Stimulated activated CD4-positive, alpha-beta T cell treated with anti-CD3 and anti-CD28 coated beads, Interleukin-1b, Interleukin-23, amount 100 ng/mL, for 1 hour (primary cell): ENCODE measurements around the gene P2RY13.

ENCODE experiments used
- DNase-seq, 2 donors: peaks; one replicate each; pipeline ENCODE4 v3.0.0-alpha.2; 2020; ENCODE audit warnings: low read depth in 2 of 2

The P2RY13 gene

GRCh38 chr3:151320131-151320530, 9.2 kb downstream of the P2RY13 start:
- DNase-seq: no peak

DNA sequence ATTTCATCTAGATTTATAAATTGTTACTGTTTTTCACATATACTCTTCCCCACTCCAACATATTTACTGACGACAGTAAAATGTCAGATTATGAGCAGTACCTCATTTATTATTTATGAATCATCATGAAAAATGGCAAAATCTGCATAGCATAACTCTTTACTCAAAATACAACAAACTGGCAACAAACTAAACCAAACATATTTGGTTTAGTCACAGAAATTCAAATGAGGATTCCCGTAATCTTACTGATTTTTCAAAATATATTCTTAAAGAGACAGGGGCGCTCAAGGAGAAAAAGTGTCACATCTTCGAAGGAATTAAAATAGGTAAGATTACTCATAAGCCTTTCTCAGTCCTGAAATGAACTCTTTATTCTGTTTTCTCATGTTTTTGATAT, 9.7 kb downstream of the P2RY13 start:
- no peak for DNase-seq

DNA sequence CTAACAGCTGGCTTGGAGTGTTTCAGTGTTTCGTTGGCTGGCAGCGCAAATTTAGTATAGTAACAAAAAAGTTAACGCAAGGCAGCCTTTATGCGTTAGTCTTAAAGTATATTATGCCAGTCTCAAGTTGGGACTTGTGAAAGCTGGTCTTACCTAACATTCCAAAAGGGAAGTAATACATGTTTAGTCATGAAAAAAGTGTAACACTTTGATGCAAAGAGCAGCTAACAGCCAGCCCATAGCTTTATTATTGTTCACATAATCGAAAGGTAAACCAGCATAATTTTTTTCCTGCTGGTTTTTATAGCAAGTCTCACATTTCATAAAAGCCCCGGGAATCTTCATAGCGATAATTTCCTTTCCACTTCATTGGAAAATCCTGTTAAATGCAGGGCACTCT, 10.4 kb downstream of the P2RY13 start:
- no peak for DNase-seq

GRCh38 chr3:151318313-151318712, 11.0 kb downstream of the P2RY13 start:
- no peak for DNase-seq

GRCh38 chr3:151316267-151316991, 12.9 kb downstream of the P2RY13 start, which contains the start of gene GPR87:
TSS of gene GPR87 (minus strand) at chr3:151316820. CDS start at chr3:151300100, 16,720 bp downstream.
- no peak for DNase-seq

DNA sequence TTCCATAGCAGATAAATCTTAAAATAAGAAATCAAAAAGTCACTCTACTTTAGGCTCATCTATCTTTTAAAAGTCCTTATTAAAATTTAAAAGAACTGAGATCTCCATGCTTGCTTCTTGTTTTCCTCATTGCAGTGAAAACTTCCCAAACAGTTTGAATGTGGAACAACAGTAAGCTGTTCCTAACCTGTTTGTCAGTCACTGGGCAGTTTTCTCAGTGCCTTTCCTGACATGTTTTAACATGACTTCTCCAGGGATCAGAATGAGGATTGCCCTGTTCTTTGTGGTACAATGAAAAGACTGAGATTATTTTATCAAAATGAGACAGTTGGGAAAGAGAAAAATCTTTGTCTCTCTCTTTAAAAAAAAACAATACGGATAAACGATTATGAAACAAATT, 13.5 kb downstream of the P2RY13 start:
- no peak for DNase-seq

GRCh38 chr3:151315136-151315535, 14.2 kb downstream of the P2RY13 start:
- DNase-seq: no peak

- no peak for DNase-seq
Observed at GRCh38 chr3:151314593-151314992, 14.8 kb downstream of the P2RY13 start.

DNA sequence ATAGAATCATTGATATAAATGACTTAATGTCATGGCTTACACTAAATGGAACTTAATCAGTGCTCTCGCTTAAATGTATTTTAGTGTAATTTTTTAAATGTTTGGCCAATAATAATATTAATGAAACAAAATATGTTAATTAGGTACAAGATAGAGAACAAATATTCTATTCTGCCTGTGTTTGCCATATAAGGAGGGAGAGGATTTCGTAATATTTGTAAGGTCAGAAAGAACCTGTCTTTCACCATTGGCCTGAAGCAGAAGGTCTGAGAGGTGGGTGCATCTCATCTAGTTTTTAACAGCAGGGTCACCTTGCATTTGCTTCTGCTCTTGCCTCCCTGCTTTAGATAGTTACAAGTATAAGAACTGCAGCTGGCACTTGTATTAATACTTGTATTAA, 15.2 kb downstream of the P2RY13 start:
- no peak for DNase-seq

GRCh38 chr3:151312972-151313371, 16.4 kb downstream of the P2RY13 start:
- no peak for DNase-seq

- no peak for DNase-seq
Observed at GRCh38 chr3:151309566-151309965, 19.8 kb downstream of the P2RY13 start.

GRCh38 chr3:151307583-151308488, 21.5 kb downstream of the P2RY13 start:
- no peak for DNase-seq

DNA sequence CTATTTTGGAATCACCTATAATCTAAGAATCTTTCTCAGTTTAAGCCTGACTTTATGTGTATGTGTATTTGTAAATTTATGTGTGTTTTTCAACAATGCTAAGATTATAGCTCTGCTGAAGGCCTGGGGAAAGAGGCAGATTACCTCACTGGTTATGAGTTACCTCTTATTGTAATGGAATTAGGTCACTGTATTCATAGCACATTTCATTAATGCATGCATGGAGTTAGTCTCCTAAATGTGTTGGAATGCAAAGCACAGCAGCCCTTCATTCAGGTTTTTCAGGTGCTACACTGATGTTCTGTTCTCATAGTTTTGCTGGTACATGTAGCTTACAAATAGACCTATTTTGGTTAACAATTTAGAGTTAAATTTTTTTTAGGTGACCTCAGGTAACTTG, 22.2 kb downstream of the P2RY13 start:
- DNase-seq: no peak

DNA sequence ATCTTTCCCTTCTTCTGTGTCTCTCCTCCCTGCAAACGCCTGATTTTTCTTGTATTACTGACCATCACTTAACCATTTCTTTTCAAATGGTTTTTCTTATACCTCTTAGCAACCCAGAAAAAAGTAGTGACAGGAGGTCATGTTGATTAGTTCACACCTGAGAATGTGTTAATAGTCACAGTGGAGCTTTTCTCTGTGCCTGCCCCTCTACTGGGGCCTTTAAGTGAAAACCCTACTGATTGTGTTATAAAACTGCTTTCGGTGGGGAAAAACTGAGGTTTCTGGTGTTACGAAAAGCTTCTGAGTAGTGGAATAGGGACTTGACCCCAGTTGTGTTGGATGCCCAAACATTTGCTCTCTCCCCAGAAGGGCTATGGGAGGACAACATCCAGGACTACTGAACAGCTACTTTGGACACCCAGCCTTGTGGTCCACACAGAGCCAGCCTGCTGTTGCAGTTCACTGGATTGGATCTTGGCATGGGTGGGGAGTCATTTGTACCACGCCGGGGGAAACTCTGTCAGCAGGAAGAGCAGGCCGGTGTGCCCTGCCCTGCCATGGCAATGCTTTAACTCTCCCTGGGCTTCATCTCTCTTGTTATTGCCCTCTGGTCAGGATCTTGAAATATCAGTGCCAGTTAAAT, 23.1 kb downstream of the P2RY13 start:
- no peak for DNase-seq

GRCh38 chr3:151305775-151306151, 23.6 kb downstream of the P2RY13 start:
- no peak for DNase-seq

DNA sequence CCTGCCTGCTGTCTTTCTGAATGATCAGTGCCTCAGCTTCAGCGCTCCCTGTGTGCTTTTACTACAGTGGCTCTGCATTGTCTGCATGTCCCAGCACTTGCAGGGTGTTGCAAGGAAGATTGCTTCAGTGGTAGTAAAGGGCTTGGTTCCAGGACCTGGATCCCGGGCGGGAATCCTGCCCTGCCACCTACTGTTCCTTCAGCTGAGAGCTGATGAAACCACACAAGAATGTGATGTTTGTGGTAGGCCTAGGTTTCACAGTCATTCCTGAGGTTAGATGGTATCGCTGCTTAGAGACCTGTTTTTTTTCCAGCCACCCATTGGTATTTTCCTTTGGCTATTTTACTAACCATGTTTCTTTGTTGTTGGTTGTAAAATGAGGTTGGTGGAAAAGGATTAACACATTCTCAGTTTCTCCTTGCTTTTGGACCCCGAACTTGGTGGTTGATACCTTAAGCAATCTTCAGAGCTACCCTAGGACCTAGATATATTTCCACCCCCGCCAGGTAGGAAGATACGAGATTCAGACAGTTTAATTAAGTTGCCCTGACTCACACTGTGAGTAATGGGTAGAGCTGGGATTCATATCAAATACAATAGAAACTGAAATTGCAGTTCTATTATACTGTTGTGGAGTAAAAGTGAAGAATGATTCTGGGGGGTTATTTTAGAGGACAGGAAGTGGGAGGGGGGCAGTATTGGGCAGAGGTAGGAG, 24.1 kb downstream of the P2RY13 start:
- no peak for DNase-seq

GRCh38 chr3:151303751-151304150, 25.6 kb downstream of the P2RY13 start:
- no peak for DNase-seq

GRCh38 chr3:151301787-151302186, 27.6 kb downstream of the P2RY13 start:
- no peak for DNase-seq

GRCh38 chr3:151300539-151300938, 28.8 kb downstream of the P2RY13 start:
- no peak for DNase-seq

- no peak for DNase-seq
Observed at GRCh38 chr3:151299006-151299405, 30.3 kb downstream of the P2RY13 start.

DNA sequence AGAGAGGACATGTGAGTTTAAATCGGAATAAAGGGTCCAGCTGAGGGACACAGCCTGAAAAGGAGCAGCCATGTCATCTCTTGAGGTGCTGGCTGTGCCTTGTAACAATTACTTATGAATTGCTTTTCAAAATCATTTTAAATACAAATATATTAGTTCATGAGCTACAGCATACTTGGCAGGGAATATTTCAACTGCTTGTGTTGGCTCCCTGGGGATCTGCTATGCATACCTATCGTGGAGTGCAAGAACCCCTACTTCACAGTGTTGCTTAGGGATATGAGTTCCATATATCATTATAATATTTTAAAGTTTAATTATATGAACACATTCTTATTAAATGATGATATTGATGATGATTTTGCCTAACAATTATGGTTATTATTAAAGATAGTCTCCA, 31.9 kb downstream of the P2RY13 start:
- DNase-seq: no peak

GRCh38 chr3:151296226-151296625, 33.1 kb downstream of the P2RY13 start:
- no peak for DNase-seq
